GM12878 (cell line): ENCODE results near the gene PHF20. TPM values are rescaled to one million over a fixed set of nuclear protein-coding genes. Genes with fewer than 3 reads are reported as not detected.

ENCODE experiments used
- ATAC-seq: fragments of 200-7000 bp; cut with Tn5 transposase; 3 replicates; pipeline ENCODE4 v1.9.1; 2020; ENCODE audit warnings: mild to moderate bottlenecking, moderate library complexity
- BruUV-seq: library from RNA; stranded (reverse); fragments of 400-500 nt; replicated peaks from 2 replicates; lab custom pipeline; 2021; lab: Mats Ljungman, UMichigan
- CTCF ChIA-PET: fragments of 300-600 bp; sonication (Branson Sonifier 250); formaldehyde crosslinking; extraction: SDS; loops from one replicate; lab custom pipeline; 2021; ENCODE audit warnings: inconsistent platforms; lab: Yijun Ruan, JAX
- POLR2A ChIA-PET: fragments of 350-600 bp; formaldehyde crosslinking; extraction: SDS; loops from one replicate; lab custom pipeline; 2021; ENCODE audit warnings: inconsistent platforms; lab: Charles Lee
- RAD21 ChIA-PET: fragments of 300-600 bp; sonication (Branson Sonifier 250); formaldehyde crosslinking; loops from one replicate; lab custom pipeline; 2023; ENCODE audit warnings: antibody characterized with exemption; ENCODE audit not compliant: unreplicated experiment; lab: Charles Lee
- SMC1A ChIA-PET: fragments of 300-600 bp; sonication (Branson Sonifier 250); formaldehyde crosslinking; loops from one replicate; lab custom pipeline; 2023; ENCODE audit not compliant: unreplicated experiment, uncharacterized antibody; lab: Charles Lee
- DNase-seq: peaks from one replicate; pipeline ENCODE4 v3.0.0-alpha.2; 2011; ENCODE audit warnings: low read depth, low spot score
- FAIRE-seq: peaks from 3 replicates; lab custom pipeline; 2011; peaks lifted over from hg19 to GRCh38; lab: Jason Lieb, UNC
- H2AFZ ChIP-seq: 2 replicates; pipeline ENCODE4 v1.6.0; 2011; ENCODE audit warnings: low read depth, low read length, control low read depth; ENCODE audit not compliant: control insufficient read depth
- H3K27ac ChIP-seq: 2 replicates; pipeline ENCODE4 v1.5.1; 2011; ENCODE audit warnings: control low read depth; ENCODE audit not compliant: control insufficient read depth, insufficient read depth
- H3K27me3 ChIP-seq, 2 experiments: replicated peaks in 1 of 2; 2 replicates each; pipeline versions ENCODE4 v1.6.0 to v1.6.1; 2011; ENCODE audit warnings: low read length in 1 of 2; ENCODE audit not compliant: control insufficient read depth in 2 of 2, insufficient read depth in 2 of 2
- H3K36me3 ChIP-seq, 2 experiments: 2 replicates each; pipeline ENCODE4 v1.5.1; 2011; ENCODE audit warnings: low read length in 1 of 2; ENCODE audit not compliant: control insufficient read depth in 2 of 2, insufficient read depth in 2 of 2
- H3K4me1 ChIP-seq: 2 replicates; pipeline ENCODE4 v1.6.1; 2011; ENCODE audit warnings: mild to moderate bottlenecking, low read length, moderate library complexity, mixed read lengths; ENCODE audit not compliant: control insufficient read depth, insufficient read depth
- H3K4me2 ChIP-seq: 2 replicates; pipeline ENCODE4 v1.6.0; 2011; ENCODE audit warnings: control low read depth; ENCODE audit not compliant: control insufficient read depth, insufficient read depth
- H3K4me3 ChIP-seq: fragments of 200-600 bp; sonication (generic); 2 replicates; pipeline ENCODE4 v1.5.1; 2016
- H3K79me2 ChIP-seq: 2 replicates; pipeline ENCODE4 v1.6.0; 2011; ENCODE audit warnings: low read length; ENCODE audit not compliant: control insufficient read depth, insufficient read depth
- H3K9ac ChIP-seq: 2 replicates; pipeline ENCODE4 v1.8.0; 2011; ENCODE audit warnings: low read length, control low read depth, mixed read lengths; ENCODE audit not compliant: control insufficient read depth, insufficient read depth
- H3K9me3 ChIP-seq: replicated peaks from 3 replicates; pipeline ENCODE4 v1.5.1; 2011; ENCODE audit warnings: mild to moderate bottlenecking, low read length; ENCODE audit not compliant: control insufficient read depth, insufficient read depth
- H4K20me1 ChIP-seq: 2 replicates; pipeline ENCODE4 v1.6.0; 2011; ENCODE audit not compliant: control insufficient read depth, insufficient read depth
- BRCA1 ChIP-seq: IDR thresholded peaks from 2 replicates; pipeline ENCODE4 v1.6.1; 2011; ENCODE audit warnings: low read depth, low read length, improper control_type of control experiment
- CBX5 ChIP-seq: sonication (generic); IDR thresholded peaks from 2 replicates; pipeline ENCODE4 v1.6.1; 2016; ENCODE audit warnings: low read depth, moderate library complexity, mild to moderate bottlenecking, inconsistent platforms
- RB1 ChIP-seq: fragments of 450-650 bp; formaldehyde crosslinking; IDR thresholded peaks from 2 replicates; pipeline ENCODE4 v1.6.1; 2017; ENCODE audit warnings: mild to moderate bottlenecking, borderline replicate concordance
- TCF12 ChIP-seq: IDR thresholded peaks from 2 replicates; pipeline ENCODE4 v1.6.1; 2011; ENCODE audit warnings: low read depth, mild to moderate bottlenecking, low read length
- WGBS: methylation state at CpG from one replicate; pipeline ENCODE4 v1.1.6; 2016; ENCODE audit warnings: low lambda C conversion rate; ENCODE audit not compliant: insufficient replicate concordance, insufficient coverage; ENCODE audit errors: missing lambda C conversion rate; 5-methylcytosine and 5-hydroxymethylcytosine counted together
- in situ Hi-C: fragments of 300-500 bp; cut with MboI; formaldehyde crosslinking; loops from 9 replicates; pipeline ENCODE4 v1.14.3; 2018; ENCODE audit warnings: mixed read lengths
- intact Hi-C: fragments of 100-400 bp; cut with micrococcal nuclease; formaldehyde crosslinking; loops from one replicate; pipeline ENCODE4 v1.14.2; 2022; ENCODE audit not compliant: unreplicated experiment
- polyA plus RNA-seq, 11 experiments: library from polyadenylated mRNA; depleted of rRNA in 4 of 11; unstranded in 6 of 11; stranded (reverse) in 5 of 11; fragments of >200 nt; fragmentation: Nextera tagmentation in 4 of 11; fragmentation: Illumina TruSeq in 1 of 11; extraction: Ambion mirVana in 4 of 11; extraction: Trizol in 1 of 11; gene quantifications; 1 replicate in 1 of 11; 2 replicates in 10 of 11; pipeline versions ENCODE4 v1.2.1 to v1.2.3, GENCODE V29; 2011 to 2016; ENCODE audit warnings: inconsistent platforms in 2 of 11, missing spikeins in 2 of 11, low read depth in 1 of 11
- total RNA-seq, 4 experiments: library from RNA; depleted of rRNA in 3 of 4; stranded (reverse); fragments of >200 nt in 3 of 4; fragmentation: Illumina TruSeq in 1 of 4; extraction: Trizol in 1 of 4; gene quantifications; 2 replicates each; pipeline versions ENCODE4 v1.2.1 to v1.2.3, GENCODE V29; 2013 to 2021
- TF ChIP-seq, protein P1 (sequence below): fragments of 450-650 bp; conservative IDR thresholded peaks from 2 replicates; pipeline ENCODE4 v1.6.1; 2017; ENCODE audit warnings: mild to moderate bottlenecking, moderate library complexity
- TF ChIP-seq, protein P2 (sequence below): fragments of 450-650 bp; IDR thresholded peaks from 2 replicates; pipeline ENCODE4 v1.6.1; 2017; ENCODE audit warnings: mild to moderate bottlenecking, moderate library complexity

PHF20 gene
- total and polyA plus RNA-seq, 10 of the 15 experiments (the other 5 are each of a cell fraction or from before 2014, with no cell fraction given): 31.6 to 91.2 (median 46.8) TPM

DNA sequence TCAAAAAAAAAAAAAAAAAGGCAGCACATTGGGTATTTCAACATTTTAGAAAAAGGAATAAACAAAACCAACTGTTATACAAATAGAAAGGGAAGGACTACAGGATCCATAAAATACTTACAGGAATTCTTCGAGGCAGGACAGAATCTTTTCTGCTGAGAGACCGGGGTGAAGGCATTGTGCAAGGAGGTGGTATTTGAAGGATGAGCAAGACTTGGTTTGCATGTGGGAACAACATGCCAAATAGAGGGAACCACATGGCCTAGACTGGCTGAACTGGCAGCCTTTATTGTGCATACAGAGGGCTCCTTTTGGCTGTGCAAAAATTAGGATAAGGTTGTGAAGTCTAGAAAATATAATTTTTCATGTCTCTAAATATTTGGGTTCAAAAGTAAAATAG is 119.6 kb downstream of the PHF20 start:
- Histone ChIP-seq H4K20me1 (no peaks in the 10 kb centered on the region), H2AFZ (no peak overlapping the region), H3K79me2 (no peaks in the 10 kb centered on the region), H3K4me2 (no peak overlapping the region), H3K27me3 (no peaks in the 10 kb centered on the region), H3K9ac (no peak overlapping the region), H3K4me1 (peaks cover 30% of the 10 kb centered on the region), H3K36me3 (peaks cover 0 to 2% of the 10 kb centered on the region in 2 experiments; a peak in 2 of 4 replicates), H3K9me3 (no peaks in the 10 kb centered on the region), H3K4me3 (no peak overlapping the region), H3K27ac (no peak overlapping the region)
- ATAC-seq (no peak), DNase-seq (no peak), FAIRE-seq (no peak)
- ChIA-PET CTCF (interaction anchor here (1.8 kb wide), 1 partner anchor 8 kb away, joined by 7 read pairs; no protein-coding TSS in a partner anchor), POLR2A (no interaction called here), SMC1A (no interaction called here), RAD21 (no interaction called here)
- 83% methylated on average over 2 of the region's 2 CpGs for WGBS
- in situ Hi-C loops: no loop called here
- no TSS peak for BruUV-seq
- TF ChIP-seq RB1: no peak
- TF ChIP-seq TCF12: no peak
- TF ChIP-seq, protein P1, sequence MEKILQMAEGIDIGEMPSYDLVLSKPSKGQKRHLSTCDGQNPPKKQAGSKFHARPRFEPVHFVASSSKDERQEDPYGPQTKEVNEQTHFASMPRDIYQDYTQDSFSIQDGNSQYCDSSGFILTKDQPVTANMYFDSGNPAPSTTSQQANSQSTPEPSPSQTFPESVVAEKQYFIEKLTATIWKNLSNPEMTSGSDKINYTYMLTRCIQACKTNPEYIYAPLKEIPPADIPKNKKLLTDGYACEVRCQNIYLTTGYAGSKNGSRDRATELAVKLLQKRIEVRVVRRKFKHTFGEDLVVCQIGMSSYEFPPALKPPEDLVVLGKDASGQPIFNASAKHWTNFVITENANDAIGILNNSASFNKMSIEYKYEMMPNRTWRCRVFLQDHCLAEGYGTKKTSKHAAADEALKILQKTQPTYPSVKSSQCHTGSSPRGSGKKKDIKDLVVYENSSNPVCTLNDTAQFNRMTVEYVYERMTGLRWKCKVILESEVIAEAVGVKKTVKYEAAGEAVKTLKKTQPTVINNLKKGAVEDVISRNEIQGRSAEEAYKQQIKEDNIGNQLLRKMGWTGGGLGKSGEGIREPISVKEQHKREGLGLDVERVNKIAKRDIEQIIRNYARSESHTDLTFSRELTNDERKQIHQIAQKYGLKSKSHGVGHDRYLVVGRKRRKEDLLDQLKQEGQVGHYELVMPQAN: no peak
- no peak for TF ChIP-seq CBX5
- no peak for TF ChIP-seq BRCA1
- TF ChIP-seq, protein P2, sequence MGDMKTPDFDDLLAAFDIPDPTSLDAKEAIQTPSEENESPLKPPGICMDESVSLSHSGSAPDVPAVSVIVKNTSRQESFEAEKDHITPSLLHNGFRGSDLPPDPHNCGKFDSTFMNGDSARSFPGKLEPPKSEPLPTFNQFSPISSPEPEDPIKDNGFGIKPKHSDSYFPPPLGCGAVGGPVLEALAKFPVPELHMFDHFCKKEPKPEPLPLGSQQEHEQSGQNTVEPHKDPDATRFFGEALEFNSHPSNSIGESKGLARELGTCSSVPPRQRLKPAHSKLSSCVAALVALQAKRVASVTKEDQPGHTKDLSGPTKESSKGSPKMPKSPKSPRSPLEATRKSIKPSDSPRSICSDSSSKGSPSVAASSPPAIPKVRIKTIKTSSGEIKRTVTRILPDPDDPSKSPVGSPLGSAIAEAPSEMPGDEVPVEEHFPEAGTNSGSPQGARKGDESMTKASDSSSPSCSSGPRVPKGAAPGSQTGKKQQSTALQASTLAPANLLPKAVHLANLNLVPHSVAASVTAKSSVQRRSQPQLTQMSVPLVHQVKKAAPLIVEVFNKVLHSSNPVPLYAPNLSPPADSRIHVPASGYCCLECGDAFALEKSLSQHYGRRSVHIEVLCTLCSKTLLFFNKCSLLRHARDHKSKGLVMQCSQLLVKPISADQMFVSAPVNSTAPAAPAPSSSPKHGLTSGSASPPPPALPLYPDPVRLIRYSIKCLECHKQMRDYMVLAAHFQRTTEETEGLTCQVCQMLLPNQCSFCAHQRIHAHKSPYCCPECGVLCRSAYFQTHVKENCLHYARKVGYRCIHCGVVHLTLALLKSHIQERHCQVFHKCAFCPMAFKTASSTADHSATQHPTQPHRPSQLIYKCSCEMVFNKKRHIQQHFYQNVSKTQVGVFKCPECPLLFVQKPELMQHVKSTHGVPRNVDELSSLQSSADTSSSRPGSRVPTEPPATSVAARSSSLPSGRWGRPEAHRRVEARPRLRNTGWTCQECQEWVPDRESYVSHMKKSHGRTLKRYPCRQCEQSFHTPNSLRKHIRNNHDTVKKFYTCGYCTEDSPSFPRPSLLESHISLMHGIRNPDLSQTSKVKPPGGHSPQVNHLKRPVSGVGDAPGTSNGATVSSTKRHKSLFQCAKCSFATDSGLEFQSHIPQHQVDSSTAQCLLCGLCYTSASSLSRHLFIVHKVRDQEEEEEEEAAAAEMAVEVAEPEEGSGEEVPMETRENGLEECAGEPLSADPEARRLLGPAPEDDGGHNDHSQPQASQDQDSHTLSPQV: no peak
- intact Hi-C loops: no loop called here
